VCaP (cell line): ENCODE measurements around the gene NAALADL2.

Experiments used
- H3K27ac ChIP-seq: fragments of 450-650 bp; 2 replicates; pipeline ENCODE4 v1.5.1; 2017
- CTCF ChIP-seq: fragments of 450-650 bp; conservative IDR thresholded peaks from 2 replicates; pipeline ENCODE4 v1.5.1; 2017; ENCODE audit warnings: mild to moderate bottlenecking, moderate library complexity

The NAALADL2 gene

GRCh38 chr3:175836617-175837016 lies 977.5 kb downstream of the NAALADL2 start:
- no peak overlapping the region for H3K27ac ChIP-seq
- TF ChIP-seq CTCF, result no peak

- H3K27ac ChIP-seq, result no peak overlapping the region
- TF ChIP-seq CTCF, result no peak
Measured at GRCh38 chr3:175837962-175838361, 978.8 kb downstream of the NAALADL2 start.

- no peak for TF ChIP-seq CTCF
- no peak overlapping the region for H3K27ac ChIP-seq
Measured at GRCh38 chr3:175839366-175840005, 980.4 kb downstream of the NAALADL2 start.

GRCh38 chr3:175851541-175851940 lies 992.4 kb downstream of the NAALADL2 start:
- no peak for TF ChIP-seq CTCF
- H3K27ac ChIP-seq, result no peak overlapping the region

- no peak for TF ChIP-seq CTCF
- H3K27ac ChIP-seq, result no peak overlapping the region
Measured at GRCh38 chr3:175852560-175852959, 993.4 kb downstream of the NAALADL2 start.

- no peak overlapping the region for H3K27ac ChIP-seq
- no peak for TF ChIP-seq CTCF
Measured at GRCh38 chr3:175857666-175858270, 998.6 kb downstream of the NAALADL2 start.
